ENCODE results near the gene TSHZ2. TPM values are rescaled to one million over a fixed set of nuclear protein-coding genes. Genes with fewer than 3 reads are reported as not detected.

TSHZ2 gene
- total and polyA plus RNA-seq, 12 donors = 1.5 to 6.2 (median 4.5) TPM

GRCh38 chr20:53224851-53225250, 252.7 kb downstream of the TSHZ2 start:
- Histone ChIP-seq H3K27ac (no peak overlapping the region), H3K36me3 (no peaks in the 10 kb centered on the region), H3K27me3 (peaks cover 0 to 5% (median 0%) of the 10 kb centered on the region in 7 donors), H3K4me3 (no peak overlapping the region), H3K4me1 (no peaks in the 10 kb centered on the region), H3K9me3 (peaks cover 0 to 4% (median 0%) of the 10 kb centered on the region in 11 donors)
- 96 to 100% methylated on average over 1 of the region's 1 CpG for WGBS, 2 donors
- no peak for TF ChIP-seq CTCF (IDR thresholded peaks at IDR 0.05)
- intact Hi-C loops (cut with DNase I) = loop anchor here in 4 of 10 donors (5.0 to 10.0 kb wide), 4 partner anchors 322 to 923 kb away; no protein-coding TSS in a partner anchor
- ATAC-seq (no peak), DNase-seq (no peak)

GRCh38 chr20:53226826-53227225, 254.7 kb downstream of the TSHZ2 start:
- H3K4me1 ChIP-seq = no peaks in the 10 kb centered on the region
- no peak for DNase-seq
- H3K27me3 ChIP-seq = peaks cover 0 to 5% (median 0%) of the 10 kb centered on the region in 7 donors
- H3K4me3 ChIP-seq = no peak overlapping the region
- no peak for ATAC-seq
- H3K36me3 ChIP-seq = no peaks in the 10 kb centered on the region
- H3K9me3 ChIP-seq = no peaks in the 10 kb centered on the region
- no peak overlapping the region for H3K27ac ChIP-seq
- 83 to 87% methylated on average over 7 of the region's 7 CpGs for WGBS, 2 donors
- no peak for TF ChIP-seq CTCF (IDR thresholded peaks at IDR 0.05)
- intact Hi-C loops (cut with DNase I) = loop anchor here in 2 of 10 donors (5.0 to 10.0 kb wide), 2 partner anchors 320 to 912 kb away; no protein-coding TSS in a partner anchor

GRCh38 chr20:53227523-53227922, 255.4 kb downstream of the TSHZ2 start:
- intact Hi-C loops (cut with DNase I) = loop anchor here in 2 of 10 donors (5.0 to 10.0 kb wide), 2 partner anchors 320 to 913 kb away; no protein-coding TSS in a partner anchor
- Histone ChIP-seq H3K4me1 (no peaks in the 10 kb centered on the region), H3K36me3 (no peaks in the 10 kb centered on the region), H3K9me3 (no peaks in the 10 kb centered on the region), H3K27ac (no peak overlapping the region), H3K4me3 (no peak overlapping the region), H3K27me3 (peaks cover 0 to 5% (median 0%) of the 10 kb centered on the region in 7 donors)
- ATAC-seq = no peak
- WGBS, 2 donors = 89 to 93% methylated on average over 3 of the region's 3 CpGs
- DNase-seq = no peak
- no peak for TF ChIP-seq CTCF (IDR thresholded peaks at IDR 0.05)

- DNase-seq = no peak
- WGBS, 2 donors = 93 to 96% methylated on average over 3 of the region's 3 CpGs
- no peak for ATAC-seq
- Histone ChIP-seq H3K9me3 (no peaks in the 10 kb centered on the region), H3K4me1 (no peaks in the 10 kb centered on the region), H3K36me3 (no peaks in the 10 kb centered on the region), H3K4me3 (no peak overlapping the region), H3K27me3 (no peaks in the 10 kb centered on the region), H3K27ac (no peak overlapping the region)
- TF ChIP-seq CTCF (IDR thresholded peaks at IDR 0.05) = no peak
- intact Hi-C loops (cut with DNase I) = loop anchor here in 1 of 10 donors (10.0 kb wide), 1 partner anchor 314 kb away; no protein-coding TSS in a partner anchor
Measured at GRCh38 chr20:53231061-53231460, 258.9 kb downstream of the TSHZ2 start.

Data from heart right ventricle (tissue), 16 donors.